GM19025 (cell line): ENCODE results near the gene TFRC.
"Not testable (repeated sequence)": the region's sequence is repeated elsewhere in the genome, so short reads cannot be mapped to it uniquely, and the experiment has no call there.

Experiments
- ATAC-seq: cut with Tn5 transposase; IDR thresholded peaks from one replicate; pipeline ENCODE4 v1.9.1; 2021; ENCODE audit warnings: mild to moderate bottlenecking, low read depth, moderate library complexity; ENCODE audit not compliant: unreplicated experiment

TFRC gene

DNA sequence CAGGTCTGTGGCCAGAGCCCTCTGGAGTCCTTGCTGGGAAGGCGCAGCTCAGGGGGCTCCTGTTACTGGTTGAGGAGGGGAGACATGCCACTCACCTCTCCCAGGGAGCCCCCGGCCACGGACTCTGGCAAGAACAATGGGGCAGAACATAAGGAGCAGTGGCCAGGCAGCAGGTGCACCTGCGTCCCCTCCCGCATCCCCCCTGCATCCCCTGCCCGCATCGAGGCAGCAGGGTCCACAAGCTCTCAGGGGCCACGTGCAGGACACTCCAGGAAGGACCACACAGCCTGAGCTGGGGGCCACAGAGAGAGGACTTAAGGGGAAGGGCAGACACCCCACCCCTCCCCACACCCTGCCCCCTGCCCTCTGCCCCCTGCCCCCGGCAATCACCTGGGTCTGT is 73.0 kb downstream of the TFRC start:
- ATAC-seq, result no peak

DNA sequence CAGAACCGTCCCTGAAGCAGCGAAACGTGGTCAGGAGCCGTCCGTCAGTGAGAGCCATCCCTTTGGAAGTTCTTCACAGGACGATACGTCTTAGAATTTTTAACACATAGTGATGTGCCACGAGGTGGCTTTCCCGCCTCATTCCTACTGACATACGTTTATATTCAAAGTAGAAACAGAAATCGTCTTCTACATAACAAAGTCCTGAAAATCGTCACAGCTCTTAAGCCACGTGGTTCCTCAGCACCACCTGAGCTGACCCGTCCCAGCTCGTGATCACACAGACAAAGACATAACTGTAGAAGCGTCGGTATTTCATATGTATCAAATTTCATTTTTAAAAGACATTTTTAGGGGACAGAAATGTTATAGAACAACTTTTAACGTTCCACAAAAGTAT is 73.5 kb downstream of the TFRC start:
- ATAC-seq, result no peak

DNA sequence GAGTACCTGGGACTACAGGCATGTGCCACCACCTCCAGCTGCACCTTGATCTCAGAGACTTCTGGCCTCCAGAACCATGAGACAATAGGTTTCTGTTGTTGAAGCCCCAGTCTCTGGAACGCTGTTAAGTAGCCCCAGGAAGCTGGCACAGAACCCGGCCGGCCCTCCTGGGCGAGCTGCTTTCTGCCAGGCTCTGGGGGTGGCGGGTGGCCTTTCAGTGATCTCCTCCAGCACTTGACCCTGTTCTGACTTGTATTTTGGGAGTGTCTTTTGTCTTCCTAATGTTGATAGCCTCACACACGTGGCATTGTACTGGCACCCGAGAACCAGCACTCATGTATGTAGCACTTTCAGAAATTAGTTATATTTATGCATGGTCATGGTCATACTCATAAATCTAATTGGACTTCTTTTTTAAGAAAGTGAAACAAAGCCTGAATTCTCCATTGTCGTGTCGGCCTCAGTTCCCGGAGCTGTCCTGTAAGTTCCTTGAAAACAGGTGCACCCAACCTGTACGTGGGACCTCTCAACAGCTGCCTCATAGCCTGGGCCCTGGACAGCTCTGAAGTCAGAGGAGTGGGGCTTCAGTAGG is 74.0 kb downstream of the TFRC start:
- ATAC-seq, result no peak

DNA sequence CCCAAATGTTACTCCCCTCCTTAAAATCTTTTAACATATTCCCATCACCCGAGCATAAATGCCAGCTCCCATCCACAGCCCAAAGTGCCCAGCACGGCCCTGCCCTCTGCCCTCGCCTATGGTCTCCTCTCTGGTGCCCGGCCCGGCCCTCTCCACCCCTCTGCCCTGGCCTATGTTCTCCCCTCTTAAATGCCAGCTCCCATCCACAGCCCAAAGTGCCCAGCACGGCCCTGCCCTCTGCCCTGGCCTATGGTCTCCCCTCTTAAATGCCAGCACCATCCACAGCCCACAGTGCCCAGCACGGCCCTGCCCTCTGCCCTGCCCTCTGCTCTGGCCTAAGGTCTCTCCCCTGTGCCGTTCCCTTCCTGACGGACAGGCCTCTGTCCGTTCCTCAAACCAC is 76.6 kb downstream of the TFRC start:
- ATAC-seq, result not testable (repeated sequence)

DNA sequence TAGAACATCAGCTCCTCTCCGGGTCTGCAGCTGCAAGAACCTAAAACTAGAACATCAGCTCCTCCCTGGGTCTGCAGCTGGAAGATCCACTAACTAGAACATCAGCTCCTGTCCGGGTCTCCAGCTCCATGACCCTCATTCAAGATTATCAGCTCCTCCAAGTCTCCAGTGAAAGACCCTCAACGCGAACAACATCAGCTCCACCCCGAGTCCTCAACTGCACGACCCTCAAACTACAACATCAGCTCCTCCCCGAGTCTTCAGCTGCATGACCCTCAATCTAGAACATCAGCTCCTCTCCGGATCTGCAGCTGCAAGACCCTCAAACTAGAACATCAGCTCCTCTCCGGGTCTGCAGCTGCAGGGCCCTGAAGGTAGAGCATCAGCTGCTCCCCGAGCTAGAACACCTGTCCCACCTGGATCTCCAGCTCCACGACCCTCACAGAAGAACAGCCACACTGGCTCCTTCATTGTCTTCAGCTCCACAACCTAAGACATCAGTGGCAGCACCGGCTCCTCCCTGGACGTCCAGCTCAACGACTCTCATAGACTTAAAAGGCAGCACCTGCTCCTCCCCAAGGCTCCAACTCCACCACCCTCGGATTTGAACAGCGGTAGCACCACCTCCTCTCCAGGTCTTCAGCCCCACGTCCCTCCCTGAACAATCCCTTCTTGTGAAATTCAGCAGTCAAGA is 77.4 kb downstream of the TFRC start:
- not testable (repeated sequence) for ATAC-seq

DNA sequence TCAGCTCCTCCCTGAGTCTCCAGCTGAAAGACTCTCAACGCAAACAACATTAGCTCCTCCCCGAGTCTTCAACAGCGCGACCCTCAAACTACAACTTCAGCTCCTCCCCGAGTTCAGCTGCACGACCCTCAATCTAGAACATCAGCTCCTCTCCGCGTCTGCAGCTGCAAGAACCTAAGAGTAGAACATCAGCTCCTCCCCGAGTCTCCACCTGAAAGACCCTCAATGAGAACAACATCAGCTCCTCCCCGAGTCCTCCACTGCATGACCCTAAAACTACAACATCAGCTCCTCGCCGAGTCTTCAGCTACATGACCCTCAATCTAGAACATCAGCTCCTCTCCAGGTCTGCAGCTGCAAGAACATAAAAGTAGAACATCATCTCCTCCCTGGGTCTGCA is 78.3 kb downstream of the TFRC start:
- no peak for ATAC-seq

DNA sequence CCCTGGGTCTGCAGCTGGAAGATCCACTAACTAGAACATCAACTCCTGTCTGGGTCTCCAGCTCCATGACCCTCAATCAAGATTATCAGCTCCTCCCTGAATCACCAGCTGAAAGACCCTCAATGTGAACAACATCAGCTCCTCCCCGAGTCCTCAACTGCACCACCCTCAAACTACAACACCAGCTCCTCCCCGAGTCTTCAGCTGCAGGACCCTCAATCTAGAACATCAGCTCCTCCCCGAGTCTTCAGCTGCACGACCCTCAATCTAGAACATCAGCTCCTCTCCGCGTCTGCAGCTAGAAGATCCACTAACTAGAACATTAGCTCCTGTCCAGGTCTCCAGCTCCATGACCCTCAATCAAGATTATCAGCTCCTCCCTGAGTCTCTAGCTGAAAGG is 79.2 kb downstream of the TFRC start:
- ATAC-seq, result not testable (repeated sequence)

DNA sequence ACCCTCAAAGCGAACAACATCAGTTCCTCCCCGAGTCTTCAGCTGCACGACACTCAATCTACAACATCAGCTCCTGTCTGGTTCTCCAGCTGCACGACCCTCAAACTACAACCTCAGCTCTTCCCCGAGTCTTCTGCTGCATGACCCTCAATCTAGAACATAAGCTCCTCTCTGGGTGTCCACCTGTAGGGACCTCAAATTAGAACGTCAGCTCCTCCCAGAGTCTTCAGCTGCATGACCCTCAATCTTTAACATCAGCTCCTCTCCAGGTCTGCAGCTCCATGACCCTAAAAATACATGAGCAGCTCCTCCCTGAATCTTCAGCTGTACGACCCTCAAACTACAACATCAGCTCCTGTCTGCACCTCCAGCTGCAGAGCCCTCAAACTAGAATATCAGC is 80.7 kb downstream of the TFRC start:
- not testable (repeated sequence) for ATAC-seq

DNA sequence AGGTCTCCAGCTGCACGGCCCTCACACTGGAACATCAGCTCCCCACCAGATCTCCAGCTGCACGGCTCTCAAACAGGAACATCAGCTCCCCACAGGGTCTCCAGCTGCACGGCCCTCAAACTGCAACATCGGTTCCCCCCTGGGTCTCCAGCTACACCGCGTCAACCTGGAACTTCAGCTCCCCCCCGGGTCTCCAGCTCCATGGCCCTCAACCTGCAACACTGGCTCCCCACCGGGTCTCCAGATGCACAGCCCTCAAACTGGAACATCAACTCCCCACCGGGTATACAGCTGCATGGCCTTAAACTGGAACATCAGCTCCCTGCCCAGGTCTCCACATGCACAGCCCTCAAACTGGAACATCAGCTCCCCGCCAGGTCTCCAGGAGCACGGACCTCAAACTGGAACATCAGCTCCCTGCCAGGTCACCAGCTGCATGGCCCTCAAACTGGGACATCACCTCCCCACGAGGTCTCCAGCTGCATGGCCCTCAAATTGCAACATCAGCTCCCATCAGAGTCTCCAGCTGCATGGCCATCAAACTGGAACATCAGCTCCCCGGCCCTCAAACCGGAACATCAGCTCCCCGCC is 81.4 kb downstream of the TFRC start:
- ATAC-seq, result not testable (repeated sequence)

DNA sequence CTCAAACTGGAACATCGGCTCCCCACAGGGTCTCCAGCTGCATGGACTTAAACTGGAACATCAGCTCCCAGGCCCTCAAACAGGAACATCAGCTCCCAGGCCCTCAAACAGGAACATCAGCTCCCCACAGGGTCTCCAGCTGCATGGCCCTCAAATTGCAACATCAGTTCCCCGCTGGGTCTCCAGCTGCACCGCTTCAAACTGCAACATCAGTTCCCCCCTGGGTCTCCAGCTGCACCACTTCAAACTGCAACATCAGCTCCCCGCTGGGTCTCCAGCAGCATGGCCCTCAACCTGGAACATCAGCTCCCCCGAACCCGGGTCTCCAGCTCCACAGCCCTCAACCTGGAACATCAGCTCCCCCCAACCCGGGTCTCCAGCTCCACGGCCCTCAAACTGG is 82.0 kb downstream of the TFRC start:
- no peak for ATAC-seq
